Stimulated activated CD4-positive, alpha-beta T cell treated with anti-CD3 and anti-CD28 coated beads, Interleukin-12 subunit alpha, Interleukin-12 subunit beta, amount 100 ng/mL, for 24 hours (primary cell): ENCODE results near the gene NUDT14.

Experiments
- DNase-seq, 2 experiments: peaks; one replicate each; pipeline ENCODE4 v3.0.0-alpha.2; 2020; ENCODE audit warnings: low read depth in 2 of 2

NUDT14 gene

GRCh38 chr14:105135700-105136395 lies 45.3 kb downstream of the NUDT14 start:
- DNase-seq: no peak

- DNase-seq: no peak
These were observed 48.0 kb downstream of the NUDT14 start for GRCh38 chr14:105132921-105133654.

DNA sequence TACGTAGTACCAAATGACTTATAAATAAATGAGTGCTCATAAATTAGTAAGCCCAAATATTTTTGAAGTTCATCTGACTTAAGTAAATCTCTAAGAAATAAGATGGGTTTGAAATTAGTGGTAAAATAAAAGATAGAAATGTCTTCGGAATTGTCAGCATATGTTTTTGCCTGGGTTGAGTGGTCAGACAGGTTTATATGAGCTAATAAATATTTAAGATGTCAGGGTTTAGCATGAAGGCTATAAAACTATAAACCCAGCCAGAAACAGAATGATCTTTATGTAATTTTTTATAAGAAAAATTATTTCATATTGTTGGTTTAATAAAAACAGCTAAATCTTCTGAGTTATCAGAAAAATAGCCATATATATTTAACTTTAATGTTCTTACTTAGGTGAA lies 49.9 kb downstream of the NUDT14 start:
- DNase-seq: no peak

GRCh38 chr14:105128059-105128458 lies 53.1 kb downstream of the NUDT14 start:
- DNase-seq: no peak

DNA sequence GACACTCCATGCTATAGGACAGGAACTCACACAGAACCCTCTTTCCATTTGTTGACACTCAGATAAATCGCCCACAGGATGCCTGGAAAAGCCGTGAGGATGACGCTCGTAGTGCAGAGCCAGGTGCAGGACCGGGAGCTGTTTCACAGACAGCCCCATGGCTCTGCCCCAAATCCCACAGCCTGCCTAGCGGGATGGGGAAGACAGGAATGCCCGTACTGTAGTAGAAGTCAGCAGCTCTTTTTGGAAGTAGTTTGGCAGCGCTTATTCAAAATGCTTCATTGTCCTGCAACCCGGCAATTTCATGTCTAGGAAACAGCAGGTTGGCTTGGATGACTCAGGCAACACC lies 54.2 kb downstream of the NUDT14 start:
- DNase-seq: no peak

DNA sequence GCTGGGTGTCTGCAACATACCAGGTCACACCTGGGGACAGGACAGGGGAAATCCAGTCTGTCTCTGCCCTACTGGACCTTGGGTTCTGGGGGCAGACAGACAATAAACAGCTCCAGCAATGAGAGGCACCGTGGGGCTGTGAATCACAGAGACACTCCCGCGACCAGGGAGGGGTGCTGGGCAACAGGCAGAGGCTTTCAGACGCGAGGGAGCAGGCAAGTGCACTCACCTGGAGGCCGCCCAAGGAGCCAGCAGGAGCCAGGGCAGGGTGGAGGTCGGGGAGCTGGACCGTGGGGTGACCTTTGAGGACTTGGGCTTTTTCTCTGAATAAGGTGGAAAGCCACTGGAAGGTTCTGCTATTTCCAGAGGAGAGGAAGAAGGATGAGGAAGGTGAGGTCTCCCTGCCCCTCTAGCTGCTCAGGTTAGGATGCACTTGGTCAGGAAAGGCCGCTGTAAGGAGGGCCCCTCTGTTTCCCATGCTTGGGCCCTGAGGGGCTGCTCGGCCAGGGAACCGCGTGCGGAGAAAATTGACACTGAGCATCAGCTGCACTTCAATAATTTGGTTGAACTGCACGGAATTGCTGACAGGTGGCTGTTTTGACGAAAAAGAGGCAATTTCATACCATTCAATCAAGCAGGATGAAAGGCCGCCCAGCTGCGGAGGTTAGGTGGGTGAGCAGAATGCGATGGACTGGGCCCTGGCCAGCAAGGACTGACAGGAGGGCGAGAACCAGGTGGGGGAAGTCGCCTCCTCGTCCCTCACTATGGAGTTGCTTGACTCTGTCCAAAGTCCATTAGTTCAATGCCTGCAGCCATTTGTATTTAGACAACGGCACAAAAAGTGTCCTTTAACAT lies 54.8 kb downstream of the NUDT14 start:
- DNase-seq: no peak

DNA sequence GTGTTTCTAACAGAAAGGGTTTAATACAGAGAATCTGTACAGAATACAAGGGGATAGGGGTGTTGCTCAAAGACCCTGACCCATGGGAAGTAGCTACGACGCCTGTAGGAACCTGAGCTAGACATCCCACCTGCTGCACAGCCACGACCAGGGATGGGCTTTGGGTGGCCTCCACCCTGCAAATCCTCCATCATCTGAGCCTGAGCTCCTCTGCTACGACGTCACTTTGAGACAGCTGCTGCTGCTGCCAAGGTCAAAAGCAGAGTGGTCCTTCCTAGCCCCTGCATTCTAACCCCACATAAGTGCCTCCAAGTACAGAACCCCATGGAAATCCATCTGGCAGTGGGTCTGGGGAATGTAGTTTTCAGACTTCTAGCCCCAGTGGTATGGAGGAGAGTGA lies 56.3 kb downstream of the NUDT14 start:
- no peak for DNase-seq

- no peak for DNase-seq
These were observed 56.9 kb downstream of the NUDT14 start for GRCh38 chr14:105123981-105124765.

GRCh38 chr14:105123064-105123665 lies 57.9 kb downstream of the NUDT14 start:
- no peak for DNase-seq
